K562 (cell line): ENCODE results near the gene HAO2. TPM values are rescaled to one million over a fixed set of nuclear protein-coding genes. Genes with fewer than 3 reads are reported as not detected.

ENCODE experiments used
- ATAC-seq: fragments of 200-7000 bp; cut with Tn5 transposase; 3 replicates; pipeline ENCODE4 v1.9.1; 2020; ENCODE audit warnings: moderate library complexity
- BruUV-seq: library from RNA; stranded (reverse); fragments of 400-500 nt; replicated peaks from 2 replicates; lab custom pipeline; 2021; lab: Mats Ljungman, UMichigan
- CTCF ChIA-PET: fragments of 300-600 bp; formaldehyde crosslinking; extraction: SDS; loops from one replicate; lab custom pipeline; 2021; ENCODE audit warnings: low intra/inter-chr PET ratio; lab: Yijun Ruan, JAX
- POLR2A ChIA-PET: fragments of 300-600, 350-650 bp; sonication (Branson Sonifier 250); formaldehyde crosslinking; extraction: SDS; loops from one replicate; lab custom pipeline; 2021; ENCODE audit warnings: antibody characterized with exemption, inconsistent platforms; lab: Yijun Ruan, JAX
- DNase-seq, 4 experiments: peaks; one replicate each; pipeline versions ENCODE4 v3.0.0 to v3.0.0-alpha.2; 2011 to 2018; ENCODE audit warnings: low spot score in 3 of 4, mixed read lengths in 3 of 4; ENCODE audit errors: extremely low read depth in 1 of 4
- FAIRE-seq: peaks from 2 replicates; lab custom pipeline; 2011; peaks lifted over from hg19 to GRCh38; lab: Jason Lieb, UNC
- H2AFZ ChIP-seq: 2 replicates; pipeline ENCODE4 v1.6.0; 2011; ENCODE audit warnings: low read depth, low read length, control low read depth, inconsistent platforms
- H3K27ac ChIP-seq: fragments of 200-600 bp; 3 replicates; pipeline ENCODE4 v1.8.0; 2011; ENCODE audit warnings: low read depth, mild to moderate bottlenecking, control low read depth, inconsistent platforms, low read length, moderate library complexity, mixed read lengths; ENCODE audit errors: extremely low read depth
- H3K27me3 ChIP-seq, 2 experiments: fragments of 300-600 bp in 1 of 2; 2 replicates in 1 of 2; 3 replicates in 1 of 2; pipeline versions ENCODE4 v1.6.0 to v1.8.0; 2011; ENCODE audit warnings: inconsistent platforms in 2 of 2, low read length in 2 of 2, mild to moderate bottlenecking in 1 of 2, mixed read lengths in 1 of 2, moderate library complexity in 1 of 2; ENCODE audit not compliant: control insufficient read depth in 2 of 2, insufficient read depth in 2 of 2
- H3K36me3 ChIP-seq: fragments of 300-600 bp; 3 replicates; pipeline ENCODE4 v1.8.0; 2011; ENCODE audit warnings: mild to moderate bottlenecking, low read length, inconsistent platforms; ENCODE audit not compliant: control insufficient read depth, insufficient read depth
- H3K4me1 ChIP-seq, 2 experiments: fragments of 200-600 bp in 1 of 2; replicated peaks in 1 of 2; 2 replicates in 1 of 2; 3 replicates in 1 of 2; pipeline versions ENCODE4 v1.5.1 to v1.8.0; 2011; ENCODE audit warnings: inconsistent platforms in 2 of 2, low read length in 2 of 2, mild to moderate bottlenecking in 1 of 2, mixed read lengths in 1 of 2, moderate library complexity in 1 of 2; ENCODE audit not compliant: control insufficient read depth in 2 of 2, insufficient read depth in 2 of 2
- H3K4me2 ChIP-seq: 2 replicates; pipeline ENCODE4 v1.6.1; 2011; ENCODE audit warnings: low read length, control low read depth, inconsistent platforms, mixed read lengths; ENCODE audit not compliant: insufficient read depth
- H3K4me3 ChIP-seq: fragments of 200-600 bp; sonication (generic), shearing (Covaris generic); 2 replicates; pipeline ENCODE4 v1.5.1; 2016; ENCODE audit warnings: control low read depth, inconsistent platforms
- H3K79me2 ChIP-seq: fragments of 200-600 bp; 3 replicates; pipeline ENCODE4 v1.8.0; 2011; ENCODE audit warnings: low read length, inconsistent platforms; ENCODE audit not compliant: control insufficient read depth, insufficient read depth
- H3K9ac ChIP-seq, 2 experiments: 2 replicates each; pipeline versions ENCODE4 v1.6.0 to v1.6.1; 2011; ENCODE audit warnings: low read depth in 2 of 2, low read length in 2 of 2, control low read depth in 1 of 2, inconsistent platforms in 1 of 2, mild to moderate bottlenecking in 1 of 2, mixed read lengths in 1 of 2; ENCODE audit not compliant: insufficient read depth in 1 of 2
- H3K9me1 ChIP-seq: one replicate; pipeline ENCODE4 v1.6.0; 2011; ENCODE audit warnings: inconsistent platforms, mild to moderate bottlenecking, low read length, moderate library complexity; ENCODE audit not compliant: control insufficient read depth, insufficient read depth
- H3K9me3 ChIP-seq: replicated peaks from 2 replicates; pipeline ENCODE4 v1.5.1; 2011; ENCODE audit warnings: low read depth, low read length, inconsistent platforms; ENCODE audit not compliant: control insufficient read depth, insufficient read depth
- H4K20me1 ChIP-seq: replicated peaks from 2 replicates; pipeline ENCODE4 v1.6.1; 2011; ENCODE audit warnings: low read length, inconsistent platforms, mixed read lengths; ENCODE audit not compliant: control insufficient read depth, insufficient read depth
- CREBBP ChIP-seq: IDR thresholded peaks from one replicate; pipeline ENCODE4 v1.6.1; 2012; ENCODE audit warnings: low read depth, mild to moderate bottlenecking, control low read depth, inconsistent platforms, low read length
- E2F6 ChIP-seq, 2 experiments: IDR thresholded peaks; 2 replicates each; pipeline ENCODE4 v1.6.1; 2011; ENCODE audit warnings: borderline replicate concordance in 1 of 2, control low read depth in 1 of 2, low read depth in 1 of 2, low read length in 1 of 2, mild to moderate bottlenecking in 1 of 2, mixed read lengths in 1 of 2, moderate library complexity in 1 of 2; ENCODE audit not compliant: insufficient read depth in 1 of 2, insufficient read length in 1 of 2, poor library complexity in 1 of 2, severe bottlenecking in 1 of 2; ENCODE audit errors: extremely low read depth in 1 of 2
- EWSR1 ChIP-seq: fragments of 450-650 bp; IDR thresholded peaks from 2 replicates; pipeline ENCODE4 v1.6.1; 2018; ENCODE audit warnings: borderline replicate concordance, mild to moderate bottlenecking, low read depth, moderate library complexity; ENCODE audit not compliant: partially characterized antibody
- TRIM28 ChIP-seq: fragments of 450-650 bp; IDR thresholded peaks from 2 replicates; pipeline ENCODE4 v1.6.1; 2017
- ZBTB33 ChIP-seq: sonication (generic); formaldehyde crosslinking; IDR thresholded peaks from 2 replicates; pipeline ENCODE4 v1.8.1; 2023; ENCODE audit warnings: mild to moderate bottlenecking, missing genetic modification reagents
- ZNF518B ChIP-seq: fragments of 250-450 bp; sonication (Bioruptor Pico); IDR thresholded peaks from 2 replicates; pipeline ENCODE4 v1.5.0; 2021; ENCODE audit warnings: mild to moderate bottlenecking, moderate library complexity
- ZNF644 ChIP-seq: fragments of 200-800 bp; sonication (Bioruptor generic); IDR thresholded peaks from 2 replicates; pipeline ENCODE4 v1.6.1; 2016; ENCODE audit warnings: low read depth, missing genetic modification characterization, missing compliant biosample characterization
- WGBS: fragments of 100-300 bp; shearing (Covaris generic); methylation state at CpG from one replicate; pipeline ENCODE4 v1.1.6; 2016; ENCODE audit warnings: low coverage, mixed read lengths; ENCODE audit not compliant: insufficient coverage; ENCODE audit errors: missing lambda C conversion rate; 5-methylcytosine and 5-hydroxymethylcytosine counted together
- in situ Hi-C: fragments of 300-500 bp; cut with MboI; formaldehyde crosslinking; loops from 4 replicates; pipeline ENCODE4 v1.15.0; 2018; ENCODE audit warnings: inconsistent platforms, mixed read lengths
- intact Hi-C: fragments of 100-400 bp; cut with micrococcal nuclease; formaldehyde crosslinking; loops from 2 replicates; pipeline ENCODE4 v1.14.2; 2022
- polyA plus RNA-seq, 8 experiments: library from polyadenylated mRNA; depleted of rRNA in 4 of 8; stranded (reverse) in 5 of 8; unstranded in 3 of 8; fragments of >200 nt; fragmentation: Nextera tagmentation in 2 of 8; fragmentation: Illumina TruSeq in 1 of 8; extraction: Ambion mirVana in 2 of 8; extraction: Trizol in 1 of 8; gene quantifications; 2 replicates each; pipeline versions ENCODE4 v1.2.1 to v1.2.3, GENCODE V29; 2011 to 2014; ENCODE audit warnings: inconsistent platforms in 1 of 8, missing spikeins in 1 of 8
- total RNA-seq, 7 experiments: library from RNA; depleted of rRNA in 6 of 7; stranded (reverse); fragments of >200 nt in 6 of 7; fragmentation: Illumina TruSeq in 2 of 7; extraction: Trizol in 2 of 7; gene quantifications; 2 replicates each; pipeline versions ENCODE4 v1.2.1 to v1.2.3, GENCODE V29; 2011 to 2021; ENCODE audit warnings: low replicate concordance in 1 of 7

Gene HAO2
- total and polyA plus RNA-seq, 9 of the 15 experiments (the other 6 are each of a cell fraction or from before 2014, with no cell fraction given): not detected

- ATAC-seq: no peak
- Histone ChIP-seq H3K4me2 (no peak overlapping the region), H3K9ac (no peak overlapping the region), H3K79me2 (no peaks in the 10 kb centered on the region), H3K36me3 (no peaks in the 10 kb centered on the region), H3K4me3 (no peak overlapping the region), H3K9me1 (no peaks in the 10 kb centered on the region), H3K4me1 (no peaks in the 10 kb centered on the region), H3K9me3 (no peaks in the 10 kb centered on the region), H3K27ac (no peak overlapping the region), H2AFZ (no peak overlapping the region), H3K27me3 (no peaks in the 10 kb centered on the region), H4K20me1 (no peaks in the 10 kb centered on the region)
- BruUV-seq: no TSS peak
- ChIA-PET POLR2A (interaction anchor here (0.6 to 1.0 kb wide), 2 partner anchors 52 to 280 kb away, joined by 3 read pairs; no protein-coding TSS in a partner anchor), CTCF (no interaction called here)
- DNase-seq: no peak
- FAIRE-seq: no peak
- 0% methylated on average over 2 of the region's 2 CpGs for WGBS
- in situ Hi-C loops (no loop called here), intact Hi-C loops (loop anchor here (5.0 kb wide), 1 partner anchor 304 kb away; no protein-coding TSS in a partner anchor)
- TF ChIP-seq CREBBP: no peak
These were observed 4.9 kb downstream of the HAO2 start for GRCh38 chr1:119373465-119373864.

GRCh38 chr1:119374208-119374874 is 5.8 kb downstream of the HAO2 start:
- in situ Hi-C loops (no loop called here), intact Hi-C loops (loop anchor here (5.0 kb wide), 1 partner anchor 303 kb away; no protein-coding TSS in a partner anchor)
- H3K9me3 ChIP-seq: no peaks in the 10 kb centered on the region
- no peaks in the 10 kb centered on the region for H3K4me1 ChIP-seq
- WGBS: 0% methylated on average over 4 of the region's 4 CpGs
- no peak overlapping the region for H3K4me3 ChIP-seq
- H3K79me2 ChIP-seq: no peaks in the 10 kb centered on the region
- ATAC-seq: no peak
- FAIRE-seq: no peak
- H2AFZ ChIP-seq: no peak overlapping the region
- no peak overlapping the region for H3K4me2 ChIP-seq
- no TSS peak for BruUV-seq
- no peaks in the 10 kb centered on the region for H4K20me1 ChIP-seq
- H3K27ac ChIP-seq: no peak overlapping the region
- no peaks in the 10 kb centered on the region for H3K9me1 ChIP-seq
- DNase-seq: no peak
- no peak overlapping the region for H3K9ac ChIP-seq
- ChIA-PET POLR2A (no interaction called here), CTCF (no interaction called here)
- no peaks in the 10 kb centered on the region for H3K27me3 ChIP-seq
- no peaks in the 10 kb centered on the region for H3K36me3 ChIP-seq
- TF ChIP-seq TRIM28: no peak
- no peak for TF ChIP-seq EWSR1
- no peak for TF ChIP-seq ZNF644
- TF ChIP-seq E2F6 (IDR thresholded peaks at IDR 0.05; ENCODE audit: borderline replicate concordance in 1 of 2, extremely low read depth in 1 of 2, insufficient read depth in 1 of 2, insufficient read length in 1 of 2, low read depth in 1 of 2, low read length in 1 of 2, poor library complexity in 1 of 2, severe bottlenecking in 1 of 2): no peak
- no peak for TF ChIP-seq ZBTB33 (CRISPR knock-in tag)
- TF ChIP-seq ZNF518B (CRISPR knock-in tag): no peak
